ENCODE data around the gene RTN4RL2.

GRCh38 chr11:57514538-57515331 is 54.4 kb downstream of the RTN4RL2 start:
- no peak for TF ChIP-seq CTCF (IDR thresholded peaks at IDR 0.05)
- no peak for TF ChIP-seq POLR2A (IDR thresholded peaks at IDR 0.05)
- TF ChIP-seq POLR2AphosphoS5 (IDR thresholded peaks at IDR 0.05; ENCODE audit: insufficient read depth in 1 of 2, low read depth in 1 of 2) = no peak
